Stimulated activated CD4-positive, alpha-beta T cell treated with anti-CD3 and anti-CD28 coated beads, Interleukin-12 subunit alpha, Interleukin-12 subunit beta, amount 100 ng/mL, for 48 hours (primary cell): ENCODE measurements around the gene GDPD5.

Source experiments
- DNase-seq, 3 donors: peaks; one replicate each; pipeline ENCODE4 v3.0.0-alpha.2; 2020; ENCODE audit warnings: low read depth in 2 of 3, low spot score in 1 of 3

GDPD5 gene

DNA sequence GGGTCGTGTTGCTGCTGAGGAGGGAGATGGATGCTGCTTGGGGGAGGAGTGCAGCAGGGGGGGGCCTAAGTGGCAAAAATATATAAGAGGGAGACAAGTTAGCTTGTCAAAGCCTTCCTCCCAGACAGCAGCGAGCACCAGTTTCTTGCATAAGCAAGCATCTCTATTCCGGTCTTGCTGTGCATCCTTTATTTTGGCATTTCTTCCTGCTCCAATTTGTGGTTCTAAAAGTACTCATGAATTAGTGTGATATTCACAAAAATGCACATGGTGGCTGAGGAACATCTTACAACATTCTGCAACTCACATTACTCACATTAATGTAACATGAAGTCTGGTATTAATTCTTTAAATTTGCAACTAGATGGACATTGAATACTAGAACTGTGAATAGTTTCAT, 32.1 kb downstream of the GDPD5 start:
- no peak for DNase-seq

GRCh38 chr11:75492181-75492820, 33.4 kb downstream of the GDPD5 start:
- peak; percentile 32 to 50 (median 34) for DNase-seq

GRCh38 chr11:75491465-75491864, 34.3 kb downstream of the GDPD5 start:
- DNase-seq: no peak

DNA sequence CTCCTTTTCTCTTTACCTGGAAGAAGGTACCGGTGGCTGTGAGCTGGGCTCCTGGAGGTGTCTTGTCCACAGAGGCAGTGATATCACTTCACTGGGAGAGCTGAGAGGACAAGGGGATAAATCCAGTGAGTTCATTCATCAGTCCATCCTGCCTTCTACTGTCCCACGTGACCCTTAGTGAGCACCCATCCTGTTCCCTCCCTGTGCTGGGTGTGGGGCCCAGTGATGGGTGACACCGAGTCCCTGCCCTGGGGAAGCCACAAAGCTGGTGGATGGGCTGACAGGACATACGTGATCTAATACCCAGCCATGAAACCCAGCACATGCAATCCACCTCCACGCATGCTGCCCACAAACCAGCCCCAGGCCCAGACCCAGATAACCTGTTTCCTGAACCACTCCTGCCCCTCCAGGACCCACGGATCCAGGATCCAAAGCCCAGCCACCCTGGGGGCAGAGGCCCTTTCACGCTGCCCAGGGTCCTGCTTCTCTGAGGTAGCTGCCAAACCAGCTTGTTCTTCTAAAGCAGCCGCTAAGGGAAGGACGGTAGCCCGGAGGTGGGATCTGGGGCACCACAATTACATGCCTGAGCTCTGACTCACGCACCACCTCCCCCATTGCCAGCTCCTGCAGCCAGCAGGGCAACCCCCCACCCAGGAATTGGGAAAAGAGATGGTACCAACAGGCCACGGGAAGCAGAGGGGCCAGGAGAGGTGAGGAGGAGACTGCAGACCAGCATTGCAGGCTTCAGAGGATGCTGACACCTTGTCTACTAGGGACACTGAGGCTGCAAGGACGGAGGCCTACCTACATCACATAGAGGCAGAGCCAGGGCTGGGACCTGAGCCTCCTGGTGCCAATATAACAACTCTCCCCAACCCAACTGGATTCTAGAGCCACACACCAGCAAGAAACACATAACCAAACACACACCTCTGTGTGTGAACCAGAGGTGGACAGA, 35.2 kb downstream of the GDPD5 start:
- DNase-seq: no peak

GRCh38 chr11:75487365-75487764, 38.4 kb downstream of the GDPD5 start:
- no peak for DNase-seq

DNA sequence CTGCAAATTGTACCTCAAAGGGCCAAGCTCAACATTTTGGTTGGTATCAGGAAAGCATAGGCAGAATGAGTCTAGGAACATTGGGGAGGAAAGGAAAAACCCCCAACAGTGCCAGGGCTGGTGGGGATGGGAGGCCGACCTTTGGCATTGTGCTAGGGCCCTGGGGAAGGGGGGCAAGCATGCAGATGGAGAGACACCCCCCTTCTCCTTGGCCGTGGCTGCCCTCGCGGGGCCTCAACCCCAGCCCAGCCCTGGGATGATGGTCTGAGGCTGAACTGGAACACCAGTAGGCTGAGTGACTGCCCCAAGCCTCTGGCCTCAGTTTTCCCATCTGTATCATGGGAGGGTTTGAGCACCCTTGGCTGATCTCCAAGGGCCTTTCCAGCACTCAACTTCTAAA, 40.0 kb downstream of the GDPD5 start:
- DNase-seq: no peak

- DNase-seq: no peak
Measured at GRCh38 chr11:75482931-75483469, 42.7 kb downstream of the GDPD5 start.

DNA sequence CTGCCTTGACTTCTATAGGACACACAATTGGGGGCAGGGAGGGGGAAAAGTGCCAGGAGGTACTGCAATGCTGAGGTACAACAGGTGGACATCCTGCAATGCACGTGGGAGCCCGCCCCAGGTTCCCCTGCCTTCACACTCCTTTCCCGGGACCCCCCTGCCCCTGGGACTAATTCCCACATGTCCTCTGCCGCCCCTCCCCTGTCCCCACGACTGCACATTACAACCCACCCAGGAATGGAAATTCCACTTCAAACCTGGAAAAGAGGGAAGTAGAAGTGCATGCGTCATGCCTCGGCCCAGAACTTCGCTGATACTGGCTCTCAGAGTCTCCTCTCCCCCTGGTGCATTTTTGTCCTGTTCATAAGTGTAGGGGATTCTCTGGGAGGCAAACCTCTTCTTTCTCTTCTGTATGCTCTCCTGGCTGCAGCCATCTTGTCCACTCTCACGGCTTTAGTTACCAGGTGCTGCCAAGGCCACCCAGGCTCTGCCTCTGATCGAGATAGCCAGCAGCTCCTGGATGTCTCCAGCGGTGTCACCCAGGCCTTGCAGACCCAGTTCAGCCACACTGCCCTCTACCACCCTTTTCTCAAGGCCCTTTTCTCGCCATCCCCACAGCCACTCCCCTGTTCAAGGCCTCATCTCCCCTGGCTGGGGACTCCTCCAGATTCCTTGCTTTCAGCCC, 43.7 kb downstream of the GDPD5 start:
- DNase-seq: no peak

- no peak for DNase-seq
Measured at GRCh38 chr11:75481223-75481921, 44.4 kb downstream of the GDPD5 start.

DNA sequence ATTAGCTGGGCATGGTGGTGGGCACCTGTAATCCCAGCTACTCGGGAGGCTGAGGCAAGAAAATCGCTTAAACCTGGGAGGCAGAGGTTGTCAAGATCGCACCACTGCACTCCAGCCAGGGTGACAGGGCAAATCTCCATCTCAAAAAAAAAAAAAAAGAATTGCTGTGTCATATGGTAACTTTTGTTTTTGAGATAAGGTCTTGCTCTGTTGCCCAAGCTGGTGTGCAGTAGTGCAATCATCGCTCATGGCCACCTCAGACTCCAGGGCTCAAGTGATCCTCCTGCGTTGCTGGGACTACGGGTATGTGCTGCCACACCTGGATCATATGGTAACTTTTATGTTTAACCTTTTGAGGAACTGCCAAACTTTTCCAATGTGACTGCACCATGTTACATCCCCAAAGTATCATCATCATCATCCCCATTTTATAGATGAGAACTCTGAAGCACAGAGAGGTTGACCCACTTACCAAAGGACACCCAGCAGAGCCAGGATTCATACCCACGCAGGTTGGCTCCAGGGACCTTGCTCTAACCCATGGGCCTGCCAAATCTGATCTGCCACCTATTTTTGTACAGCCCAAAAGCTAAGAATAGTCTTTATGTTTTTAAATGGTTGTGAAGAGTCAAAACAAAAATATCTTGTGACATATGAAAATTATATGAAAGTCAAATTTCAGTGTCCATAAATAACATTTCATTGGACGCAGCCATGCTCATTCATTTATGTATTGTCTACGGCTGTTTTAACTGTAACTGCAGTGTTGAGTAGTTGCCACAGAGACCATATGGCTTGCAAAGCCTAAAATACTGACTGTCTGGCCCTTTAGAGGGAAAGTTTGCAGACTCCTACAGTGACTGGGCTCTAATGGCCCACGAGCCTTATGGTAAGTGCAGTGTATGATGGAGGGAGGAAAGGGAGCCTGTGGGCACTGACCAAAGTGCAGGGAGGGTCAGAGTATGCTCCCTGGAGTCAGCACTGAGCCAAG, 45.3 kb downstream of the GDPD5 start:
- DNase-seq: no peak

DNA sequence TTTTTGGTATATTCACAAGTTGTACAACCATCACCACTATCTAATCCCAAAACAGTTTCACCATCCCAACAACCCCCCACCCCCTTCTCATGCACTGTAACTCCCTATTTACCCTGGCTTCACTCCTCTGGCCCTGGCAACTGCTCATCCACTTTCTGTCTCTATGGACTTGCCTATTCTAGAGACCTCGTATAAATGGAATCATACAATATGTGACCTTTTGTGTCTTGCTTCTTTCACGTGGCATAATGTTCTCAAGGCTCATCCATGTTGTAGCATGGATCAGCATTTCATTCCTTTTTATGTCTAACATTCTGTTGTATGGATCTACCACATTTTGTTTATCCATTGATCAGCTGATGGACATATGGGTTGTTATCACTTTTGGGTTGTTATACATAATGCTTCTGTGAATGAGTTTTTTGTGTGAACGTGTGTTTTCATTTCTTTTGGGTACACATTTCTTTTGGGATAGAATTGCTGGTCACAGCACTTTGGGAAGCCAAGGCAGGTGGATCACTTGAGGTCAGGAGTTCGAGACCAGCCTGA, 46.1 kb downstream of the GDPD5 start:
- DNase-seq: no peak

- DNase-seq: no peak
Measured at GRCh38 chr11:75478783-75479596, 46.8 kb downstream of the GDPD5 start.

DNA sequence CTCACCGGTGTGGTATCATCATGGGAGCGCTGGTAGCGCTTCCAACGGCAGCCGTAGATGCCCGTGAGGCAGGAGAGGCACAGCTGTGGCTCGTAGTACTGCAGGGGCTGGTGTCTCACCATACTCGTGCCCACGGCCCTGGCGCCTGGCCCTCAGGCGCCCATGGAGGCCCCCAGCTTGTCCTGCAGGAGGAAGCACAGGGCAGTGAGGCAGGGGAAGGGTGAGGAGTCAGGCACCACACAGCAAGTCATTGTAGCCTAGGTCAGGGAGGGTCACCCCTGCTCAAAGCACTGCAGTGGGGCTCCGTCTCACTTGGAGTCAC, 48.2 kb downstream of the GDPD5 start:
- DNase-seq: no peak

DNA sequence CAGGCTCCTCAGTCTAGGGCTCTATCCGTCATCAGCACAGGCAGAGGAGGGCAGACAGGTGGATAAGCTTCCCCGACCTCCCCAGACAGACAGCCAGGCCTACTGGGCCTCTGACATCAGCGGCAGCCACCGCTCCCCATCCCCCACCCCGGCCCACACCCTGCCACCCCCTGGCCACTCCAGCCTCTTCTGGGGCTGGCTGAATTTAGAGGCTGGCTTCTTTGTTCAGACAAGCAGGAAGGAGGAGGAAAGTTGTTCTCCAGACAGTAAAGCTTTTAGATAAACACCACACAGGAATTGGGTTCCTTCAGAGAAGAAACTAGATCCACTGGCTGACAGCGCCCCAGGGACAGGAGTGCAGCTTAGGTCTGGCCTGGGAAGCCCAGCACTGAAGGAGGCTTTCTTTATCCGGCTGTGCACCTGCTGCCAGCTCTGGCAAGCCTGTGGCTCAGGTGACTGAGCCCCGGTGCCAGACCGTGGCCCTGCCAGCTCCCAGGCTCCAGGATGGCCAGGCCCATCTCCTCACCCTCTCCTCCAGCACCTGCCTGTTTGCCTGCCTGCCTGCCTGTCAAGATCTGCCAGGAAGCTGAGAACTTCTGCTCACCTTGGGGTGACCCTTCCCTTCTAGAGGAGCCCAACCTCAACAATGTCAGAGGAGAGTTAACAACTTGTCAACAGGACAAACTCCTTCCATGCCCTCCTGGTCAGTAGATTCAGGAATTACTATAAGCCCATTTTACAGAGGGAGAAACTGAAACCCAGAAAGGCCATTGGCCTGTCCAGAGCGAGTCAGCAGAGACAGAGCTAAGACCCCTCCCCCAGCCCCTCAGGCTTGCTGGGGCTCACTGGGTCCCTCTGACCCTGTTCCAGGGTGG, 48.8 kb downstream of the GDPD5 start:
- DNase-seq: no peak

- no peak for DNase-seq
Measured at GRCh38 chr11:75475767-75476650, 49.7 kb downstream of the GDPD5 start.

DNA sequence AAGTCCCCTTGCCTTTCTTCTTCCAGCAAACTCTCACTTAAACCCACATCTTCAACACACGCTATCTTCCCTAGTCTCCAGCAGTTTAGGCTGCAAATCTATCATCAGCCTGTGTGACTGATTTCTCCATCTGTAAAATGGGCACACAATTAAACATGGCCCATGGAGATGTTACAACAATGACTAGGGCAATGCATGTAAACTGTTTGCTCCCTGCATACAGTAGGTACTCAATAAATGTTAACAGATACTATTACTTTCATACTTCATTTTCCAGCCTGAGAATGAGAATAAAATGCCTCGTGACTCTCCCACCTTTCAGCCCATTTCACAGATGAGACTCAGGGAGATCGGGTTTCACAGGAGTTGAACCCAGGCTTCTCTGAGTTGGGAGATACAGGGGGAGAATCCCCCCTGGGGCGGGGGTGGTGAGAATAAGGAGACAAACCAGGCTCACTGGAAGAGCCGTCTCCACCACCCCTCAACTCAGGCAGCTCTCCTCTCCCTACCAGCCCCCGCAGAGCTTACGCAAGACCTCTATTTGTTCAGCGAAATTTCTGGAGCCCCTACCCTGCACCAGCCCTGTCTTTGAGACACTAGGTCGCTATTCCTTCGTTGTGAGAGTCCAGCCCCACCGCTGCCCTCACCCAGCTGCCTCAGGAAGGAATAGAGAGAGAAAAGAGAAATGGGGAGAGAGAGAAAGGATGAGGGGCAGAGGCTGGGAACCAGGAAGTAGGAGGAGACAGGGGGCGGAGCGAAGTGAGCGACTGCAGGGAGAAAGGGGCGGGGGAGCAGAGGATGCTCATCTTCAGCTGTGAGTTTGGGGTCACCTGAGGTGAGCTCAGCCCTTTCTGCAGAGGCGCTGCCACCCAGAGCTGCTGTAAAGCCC, 50.6 kb downstream of the GDPD5 start:
- DNase-seq: peak; percentile 19 to 43 (median 39)
